HG03460 (cell line): ENCODE measurements around the gene NLRP1.

Experiments used
- ATAC-seq: cut with Tn5 transposase; IDR thresholded peaks from one replicate; pipeline ENCODE4 v1.9.1; 2021; ENCODE audit not compliant: unreplicated experiment

NLRP1 gene

GRCh38 chr17:5584383-5585286 lies at the start of gene NLRP1:
Gene NLRP1, minus strand, starts transcription at chr17:5584509. Its CDS starts 552 bp downstream, at chr17:5583957.
- peak; percentile 85 for ATAC-seq

- no peak for ATAC-seq
Measured at GRCh38 chr17:5631958-5632590, 47.8 kb upstream of the NLRP1 start.

GRCh38 chr17:5630434-5630833 lies 46.1 kb upstream of the NLRP1 start:
- no peak for ATAC-seq

- ATAC-seq = no peak
Measured at GRCh38 chr17:5629128-5629527, 44.8 kb upstream of the NLRP1 start.

GRCh38 chr17:5628262-5628661 lies 44.0 kb upstream of the NLRP1 start:
- no peak for ATAC-seq

GRCh38 chr17:5624211-5624610 lies 39.9 kb upstream of the NLRP1 start:
- no peak for ATAC-seq

GRCh38 chr17:5621729-5622128 lies 37.4 kb upstream of the NLRP1 start:
- ATAC-seq = no peak

GRCh38 chr17:5621026-5621425 lies 36.7 kb upstream of the NLRP1 start:
- no peak for ATAC-seq

GRCh38 chr17:5619088-5619740 lies 34.9 kb upstream of the NLRP1 start:
- no peak for ATAC-seq

- no peak for ATAC-seq
Measured at GRCh38 chr17:5618476-5618875, 34.2 kb upstream of the NLRP1 start.

GRCh38 chr17:5615476-5615875 lies 31.2 kb upstream of the NLRP1 start:
- ATAC-seq = no peak

- ATAC-seq = no peak
Measured at GRCh38 chr17:5610956-5611355, 26.6 kb upstream of the NLRP1 start.

GRCh38 chr17:5608399-5609112 lies 24.2 kb upstream of the NLRP1 start:
- ATAC-seq = no peak

GRCh38 chr17:5607946-5608345 lies 23.6 kb upstream of the NLRP1 start:
- no peak for ATAC-seq

GRCh38 chr17:5605452-5605851 lies 21.1 kb upstream of the NLRP1 start:
- no peak for ATAC-seq

- no peak for ATAC-seq
Measured at GRCh38 chr17:5600041-5600440, 15.7 kb upstream of the NLRP1 start.

- ATAC-seq = no peak
Measured at GRCh38 chr17:5598457-5598856, 14.1 kb upstream of the NLRP1 start.

- no peak for ATAC-seq
Measured at GRCh38 chr17:5596421-5596820, 12.1 kb upstream of the NLRP1 start.

- ATAC-seq = no peak
Measured at GRCh38 chr17:5595831-5596230, 11.5 kb upstream of the NLRP1 start.

- no peak for ATAC-seq
Measured at GRCh38 chr17:5592382-5592781, 8.1 kb upstream of the NLRP1 start.

GRCh38 chr17:5591966-5592365 lies 7.7 kb upstream of the NLRP1 start:
- no peak for ATAC-seq
